IMR-90 (cell line): ENCODE results near the gene CFL2. TPM values are rescaled to one million over a fixed set of nuclear protein-coding genes. Genes with fewer than 3 reads are reported as not detected.
A peak's percentile ranks its signal among the peaks of the same experiment; 100 is the strongest.

Source experiments
- ATAC-seq: fragments of 200-7000 bp; cut with Tn5 transposase; 2 replicates; pipeline ENCODE4 v1.9.1; 2020; ENCODE audit warnings: low read depth, mild to moderate bottlenecking, moderate library complexity
- BruUV-seq: library from RNA; stranded (reverse); fragments of 400-500 nt; replicated peaks from 2 replicates; lab custom pipeline; 2021; lab: Mats Ljungman, UMichigan
- CTCF ChIA-PET: fragments of 300-600 bp; formaldehyde crosslinking; extraction: SDS; loops from one replicate; lab custom pipeline; 2021; ENCODE audit warnings: antibody characterized with exemption; lab: Yijun Ruan, JAX
- POLR2A ChIA-PET: fragments of 300-600 bp; sonication (Branson Sonifier 250); formaldehyde crosslinking; loops from one replicate; lab custom pipeline; 2022; ENCODE audit warnings: antibody characterized with exemption; ENCODE audit not compliant: unreplicated experiment; lab: Charles Lee
- DNase-seq: peaks from one replicate; pipeline ENCODE4 v3.0.0; 2013
- H2AFZ ChIP-seq: replicated peaks from 2 replicates; pipeline ENCODE3; 2013; ENCODE audit warnings: low read length, mild to moderate bottlenecking; ENCODE audit not compliant: poor library complexity
- H2AK5ac ChIP-seq: 2 replicates; pipeline ENCODE4 v1.6.1; 2013; ENCODE audit warnings: low read depth, low read length, inconsistent platforms
- H2AK9ac ChIP-seq: replicated peaks from 2 replicates; pipeline ENCODE3; 2013; ENCODE audit warnings: mild to moderate bottlenecking, low read depth, low read length, moderate library complexity; ENCODE audit not compliant: poor library complexity
- H2BK120ac ChIP-seq: 2 replicates; pipeline ENCODE4 v1.6.1; 2013; ENCODE audit warnings: low read depth, low read length, inconsistent platforms
- H2BK15ac ChIP-seq: 3 replicates; pipeline ENCODE4 v1.6.1; 2013; ENCODE audit warnings: low read depth, low read length, inconsistent platforms
- H2BK20ac ChIP-seq: 2 replicates; pipeline ENCODE4 v1.6.1; 2013; ENCODE audit warnings: low read depth, mild to moderate bottlenecking, inconsistent platforms, low read length, moderate library complexity
- H2BK5ac ChIP-seq: 2 replicates; pipeline ENCODE4 v1.6.1; 2013; ENCODE audit warnings: mild to moderate bottlenecking, low read depth, low read length, inconsistent platforms; ENCODE audit not compliant: poor library complexity, severe bottlenecking
- H3K14ac ChIP-seq: replicated peaks from 2 replicates; pipeline ENCODE4 v1.6.1; 2013; ENCODE audit warnings: low read depth, low read length, inconsistent platforms
- H3K18ac ChIP-seq: 2 replicates; pipeline ENCODE4 v1.6.1; 2013; ENCODE audit warnings: low read depth, low read length, control low read depth
- H3K23ac ChIP-seq: 2 replicates; pipeline ENCODE4 v1.6.1; 2013; ENCODE audit warnings: low read depth, low read length, inconsistent platforms
- H3K27ac ChIP-seq: 2 replicates; pipeline ENCODE4 v1.5.1; 2013; ENCODE audit warnings: mild to moderate bottlenecking, control low read depth, low read length; ENCODE audit not compliant: insufficient read depth
- H3K27me3 ChIP-seq: 2 replicates; pipeline ENCODE4 v1.6.1; 2013; ENCODE audit warnings: low read length; ENCODE audit not compliant: control insufficient read depth, insufficient read depth
- H3K36me3 ChIP-seq: 2 replicates; pipeline ENCODE4 v1.6.1; 2013; ENCODE audit warnings: low read length, mixed read lengths; ENCODE audit not compliant: control insufficient read depth, insufficient read depth
- H3K4ac ChIP-seq: 2 replicates; pipeline ENCODE4 v1.6.1; 2013; ENCODE audit warnings: low read depth, low read length, inconsistent platforms
- H3K4me1 ChIP-seq: 2 replicates; pipeline ENCODE4 v1.6.1; 2013; ENCODE audit warnings: low read length, mixed read lengths; ENCODE audit not compliant: control insufficient read depth, insufficient read depth
- H3K4me2 ChIP-seq: 2 replicates; pipeline ENCODE4 v1.6.1; 2013; ENCODE audit warnings: low read depth, mild to moderate bottlenecking, control low read depth, low read length, moderate library complexity
- H3K4me3 ChIP-seq: 2 replicates; pipeline ENCODE4 v1.5.1; 2013; ENCODE audit warnings: low read depth, mild to moderate bottlenecking, control low read depth, low read length, moderate library complexity; ENCODE audit not compliant: insufficient read depth
- H3K56ac ChIP-seq: 2 replicates; pipeline ENCODE4 v1.6.1; 2013; ENCODE audit warnings: low read length, inconsistent platforms; ENCODE audit not compliant: insufficient read depth; ENCODE audit errors: extremely low read depth
- H3K79me1 ChIP-seq, 2 experiments: 2 replicates each; pipeline ENCODE4 v1.6.1; 2013; ENCODE audit warnings: low read length in 2 of 2, inconsistent platforms in 1 of 2, low read depth in 1 of 2
- H3K9ac ChIP-seq: 2 replicates; pipeline ENCODE4 v1.6.1; 2013; ENCODE audit warnings: low read depth, low read length, control low read depth
- H3K9me1 ChIP-seq: 2 replicates; pipeline ENCODE4 v1.6.1; 2013; ENCODE audit warnings: low read length, inconsistent platforms; ENCODE audit not compliant: insufficient read depth
- H3K9me3 ChIP-seq: 2 replicates; pipeline ENCODE4 v1.6.1; 2013; ENCODE audit warnings: low read length; ENCODE audit not compliant: control insufficient read depth, insufficient read depth
- H4K20me1 ChIP-seq: 2 replicates; pipeline ENCODE4 v1.6.1; 2013; ENCODE audit warnings: low read length, inconsistent platforms; ENCODE audit not compliant: insufficient read depth
- H4K5ac ChIP-seq: 2 replicates; pipeline ENCODE4 v1.6.1; 2013; ENCODE audit warnings: mild to moderate bottlenecking, low read depth, low read length, control low read depth
- H4K8ac ChIP-seq, 2 experiments: 2 replicates each; pipeline ENCODE4 v1.6.1; 2013; ENCODE audit warnings: low read depth in 2 of 2, low read length in 2 of 2, control low read depth in 1 of 2, inconsistent platforms in 1 of 2
- H4K91ac ChIP-seq: 2 replicates; pipeline ENCODE4 v1.6.1; 2013; ENCODE audit warnings: low read depth, low read length, inconsistent platforms; ENCODE audit not compliant: insufficient read depth
- CEBPB ChIP-seq: IDR thresholded peaks from 2 replicates; pipeline ENCODE4 v1.6.1; 2012; ENCODE audit warnings: low read depth, low read length, improper control_type of control experiment
- MAFK ChIP-seq: IDR thresholded peaks from 2 replicates; pipeline ENCODE4 v1.6.1; 2012; ENCODE audit warnings: low read depth, low read length, improper control_type of control experiment
- MAZ ChIP-seq: IDR thresholded peaks from 2 replicates; pipeline ENCODE4 v1.6.1; 2012; ENCODE audit warnings: low read depth, mild to moderate bottlenecking, low read length, improper control_type of control experiment, moderate library complexity, borderline replicate concordance
- POLR2A ChIP-seq: IDR thresholded peaks from 2 replicates; pipeline ENCODE4 v1.6.1; 2012; ENCODE audit warnings: mild to moderate bottlenecking, low read depth, low read length
- RAD21 ChIP-seq: IDR thresholded peaks from 2 replicates; pipeline ENCODE4 v1.6.1; 2012; ENCODE audit warnings: low read length, improper control_type of control experiment
- WGBS, 2 experiments: methylation state at CpG; one replicate each; pipeline versions ENCODE4 v1.1.5 to v1.1.7; 2013; ENCODE audit warnings: missing lambda C conversion rate in 2 of 2; ENCODE audit not compliant: insufficient read length in 1 of 2; ENCODE audit errors: extremely low coverage in 2 of 2; 5-methylcytosine and 5-hydroxymethylcytosine counted together
- dilution Hi-C: fragments of 300-500 bp; cut with HindIII; formaldehyde crosslinking; loops from one replicate; pipeline ENCODE4 v1.14.3; 2018; ENCODE audit warnings: low sequenced_read_pairs; ENCODE audit not compliant: unreplicated experiment
- in situ Hi-C: fragments of 300-500 bp; cut with MboI; formaldehyde crosslinking; loops from 3 replicates; pipeline ENCODE4 v1.14.3; 2019; ENCODE audit warnings: low sequenced_read_pairs, inconsistent platforms, mixed read lengths
- intact Hi-C: fragments of 100-400 bp; cut with micrococcal nuclease; formaldehyde crosslinking; loops from 2 replicates; pipeline ENCODE4 v1.10.0; 2022
- polyA plus RNA-seq, 3 experiments: library from polyadenylated mRNA; depleted of rRNA; stranded (reverse); fragments of >200 nt; gene quantifications; 2 replicates each; pipeline ENCODE4 v1.2.3, GENCODE V29; 2012; ENCODE audit warnings: low replicate concordance in 1 of 3
- total RNA-seq: library from RNA; depleted of rRNA; stranded (reverse); fragments of >200 nt; gene quantifications from 2 replicates; pipeline ENCODE4 v1.2.3, GENCODE V29; 2012
- TF ChIP-seq, protein P1 (sequence below): conservative IDR thresholded peaks from 2 replicates; pipeline ENCODE4 v1.5.1; 2012; ENCODE audit warnings: mild to moderate bottlenecking, low read depth, low read length, improper control_type of control experiment

CFL2 gene
- total and polyA plus RNA-seq, 2 of the 4 experiments (the other 2 are of a cell fraction) = 106 to 151 TPM

DNA sequence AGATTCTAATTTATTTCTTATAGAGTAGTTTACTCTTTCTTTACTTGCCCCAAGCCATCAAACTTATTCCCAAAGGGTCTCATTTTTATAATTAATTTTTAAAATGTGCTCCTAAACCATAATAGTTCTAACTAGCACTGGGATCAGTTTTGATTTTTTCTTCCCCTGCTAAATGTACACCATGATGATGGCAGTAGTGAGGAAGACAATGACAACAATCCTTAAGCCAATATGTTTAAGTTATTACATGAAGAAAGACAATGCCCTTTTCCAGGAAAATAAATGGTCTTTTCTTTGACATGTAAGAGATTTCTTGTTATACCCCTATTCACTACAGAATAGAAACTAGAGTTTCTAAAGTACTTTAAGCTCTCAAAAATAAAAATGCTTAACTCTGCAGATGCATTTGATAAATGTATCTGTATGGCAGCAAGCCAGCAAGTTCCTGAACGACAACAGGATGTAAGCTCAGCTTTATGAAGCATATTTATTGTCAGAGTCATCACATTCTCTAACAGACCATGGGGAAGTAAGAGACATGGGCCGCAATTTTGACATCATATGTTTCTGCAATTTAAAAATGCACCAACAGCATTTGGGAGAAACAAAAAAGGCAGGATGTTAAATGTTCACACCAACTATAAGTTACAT is 48.5 kb downstream of the CFL2 start:
- Histone ChIP-seq H3K23ac (peak overlapping the region; percentile 70; the same call in 1 of the 2 replicates), H3K4me2 (no peak overlapping the region), H4K8ac (peak overlapping the region in 1 of 2 experiments; percentile 61; a peak in 2 of 4 replicates), H2BK5ac (peak overlapping the region; percentile 68), H3K4ac (peak overlapping the region; percentile 85; the same call in 1 of the 2 replicates), H3K27ac (peak overlapping the region; percentile 55; the same call in 1 of the 2 replicates), H3K36me3 (no peaks in the 10 kb centered on the region), H3K79me1 (0 out of 4 replicates have a peak, but pooled peaks cover 0 to 6% of the 10 kb centered on the region in 2 experiments), H2AFZ (peak overlapping the region; percentile 67), H2BK120ac (peak overlapping the region; percentile 83), H2AK9ac (no peak overlapping the region), H3K14ac (peak overlapping the region; percentile 35; the same call in 1 of the 2 replicates), H4K20me1 (no peaks in the 10 kb centered on the region), H4K91ac (peak overlapping the region; percentile 76; the same call in 1 of the 2 replicates), H3K4me1 (peaks cover 3% of the 10 kb centered on the region; the same call in 1 of the 2 replicates), H2BK15ac (peak overlapping the region; percentile 96; the same call in 1 of the 3 replicates), H2AK5ac (peak overlapping the region; percentile 70), H3K9me1 (peaks cover 15% of the 10 kb centered on the region; the same call in 1 of the 2 replicates), H3K4me3 (no peak overlapping the region), H3K18ac (0 out of 2 replicates have a peak overlapping the region, but pooled peaks have one; percentile 74), H4K5ac (no peak overlapping the region), H3K27me3 (no peaks in the 10 kb centered on the region), H3K56ac (no peak overlapping the region; the same call in 1 of the 2 replicates), H3K9me3 (no peaks in the 10 kb centered on the region), H3K9ac (no peak overlapping the region), H2BK20ac (peak overlapping the region; percentile 94; the same call in 1 of the 2 replicates)
- ATAC-seq = peak; percentile 84
- in situ Hi-C loops = loop anchor here (25.0 kb wide), 1 partner anchor 746 kb away; the partner anchor contains the start of gene NFKBIA
- intact Hi-C loops = no loop called here
- POLR2A ChIA-PET = no interaction called here
- TF ChIP-seq RAD21 = no peak
- TF ChIP-seq, protein P1, sequence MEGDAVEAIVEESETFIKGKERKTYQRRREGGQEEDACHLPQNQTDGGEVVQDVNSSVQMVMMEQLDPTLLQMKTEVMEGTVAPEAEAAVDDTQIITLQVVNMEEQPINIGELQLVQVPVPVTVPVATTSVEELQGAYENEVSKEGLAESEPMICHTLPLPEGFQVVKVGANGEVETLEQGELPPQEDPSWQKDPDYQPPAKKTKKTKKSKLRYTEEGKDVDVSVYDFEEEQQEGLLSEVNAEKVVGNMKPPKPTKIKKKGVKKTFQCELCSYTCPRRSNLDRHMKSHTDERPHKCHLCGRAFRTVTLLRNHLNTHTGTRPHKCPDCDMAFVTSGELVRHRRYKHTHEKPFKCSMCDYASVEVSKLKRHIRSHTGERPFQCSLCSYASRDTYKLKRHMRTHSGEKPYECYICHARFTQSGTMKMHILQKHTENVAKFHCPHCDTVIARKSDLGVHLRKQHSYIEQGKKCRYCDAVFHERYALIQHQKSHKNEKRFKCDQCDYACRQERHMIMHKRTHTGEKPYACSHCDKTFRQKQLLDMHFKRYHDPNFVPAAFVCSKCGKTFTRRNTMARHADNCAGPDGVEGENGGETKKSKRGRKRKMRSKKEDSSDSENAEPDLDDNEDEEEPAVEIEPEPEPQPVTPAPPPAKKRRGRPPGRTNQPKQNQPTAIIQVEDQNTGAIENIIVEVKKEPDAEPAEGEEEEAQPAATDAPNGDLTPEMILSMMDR = no peak
- no peak for TF ChIP-seq CEBPB
- TF ChIP-seq POLR2A = no peak
- TF ChIP-seq MAZ = no peak
- TF ChIP-seq MAFK = peak; percentile 82
- BruUV-seq = no TSS peak
- CTCF ChIA-PET = no interaction called here
- DNase-seq = peak; percentile 96
- no CpG with 5 or more reads among the region's 2 CpGs for WGBS, 2 experiments
- dilution Hi-C loops = no loop called here
